H1 (cell line): ENCODE data around the gene TBC1D22A. TPM values are rescaled to one million over a fixed set of nuclear protein-coding genes. Genes with fewer than 3 reads are reported as not detected.

Experiments
- EP300 ChIP-seq, 2 experiments: IDR thresholded peaks; 1 replicate in 1 of 2; 2 replicates in 1 of 2; pipeline ENCODE4 v1.6.1; 2011 to 2012; ENCODE audit warnings: low read depth in 2 of 2, low read length in 2 of 2, mild to moderate bottlenecking in 2 of 2, borderline replicate concordance in 1 of 2, inconsistent platforms in 1 of 2, moderate library complexity in 1 of 2
- EZH2 ChIP-seq: fragments of 200-600 bp; sonication (generic); IDR thresholded peaks from 2 replicates; pipeline ENCODE4 v1.7.1; 2012; ENCODE audit warnings: low read depth, mild to moderate bottlenecking, moderate library complexity, low read length, inconsistent platforms; ENCODE audit not compliant: severe bottlenecking
- POLR2AphosphoS5 ChIP-seq: IDR thresholded peaks from 2 replicates; pipeline ENCODE4 v1.6.1; 2011; ENCODE audit warnings: low read depth, low read length
- SUZ12 ChIP-seq: fragments of 200-600 bp; sonication (generic); IDR thresholded peaks from 2 replicates; pipeline ENCODE4 v1.6.1; 2012; ENCODE audit warnings: mild to moderate bottlenecking, inconsistent platforms, low read length, moderate library complexity, mixed read lengths
- polyA plus RNA-seq, 7 experiments: library from polyadenylated mRNA; depleted of rRNA in 3 of 7; stranded (reverse) in 5 of 7; unstranded in 2 of 7; fragments of >200 nt in 5 of 7; fragments of 200-250 nt in 2 of 7; gene quantifications; 1 replicate in 5 of 7; 2 replicates in 1 of 7; 4 replicates in 1 of 7; pipeline versions ENCODE4 v1.2.1 to v1.2.3, GENCODE V29; 2011 to 2013; ENCODE audit warnings: missing spikeins in 2 of 7, mixed read lengths in 2 of 7
- total RNA-seq: library from RNA; stranded (reverse); fragmentation: NEBNext Ultra II Directional; extraction: Animal tissue kit (Norgen Biotek cat#: 25700); gene quantifications from 2 replicates; pipeline ENCODE4 v1.2.1, GENCODE V29; 2021

The TBC1D22A gene
- total and polyA plus RNA-seq, 2 of the 8 experiments (the other 6 are each of a cell fraction or from before 2014, with no cell fraction given) = 11.9 to 18.4 TPM

- TF ChIP-seq EZH2 (no peak), SUZ12 (no peak), EP300 (IDR thresholded peaks at IDR 0.05; ENCODE audit: borderline replicate concordance in 1 of 2, low read depth in 2 of 2, low read length in 2 of 2) (no peak), POLR2AphosphoS5 (no peak)
These were observed 326.2 kb downstream of the TBC1D22A start (continued) for GRCh38 chr22:47088480-47089158.
